Stimulated activated CD8-positive, alpha-beta memory T cell treated with anti-CD3 and anti-CD28 coated beads, Interleukin-4, amount 100 ng/mL, for 48 hours (primary cell): Measurements from ENCODE around the gene NPHP3.
A peak's percentile ranks its signal among the peaks of the same experiment; 100 is the strongest.
"Not testable (repeated sequence)": the region's sequence is repeated elsewhere in the genome, so short reads cannot be mapped to it uniquely, and the experiment has no call there.

ENCODE experiments used
- DNase-seq: peaks from one replicate; pipeline ENCODE4 v3.0.0-alpha.2; 2020

The NPHP3 gene, protein sequence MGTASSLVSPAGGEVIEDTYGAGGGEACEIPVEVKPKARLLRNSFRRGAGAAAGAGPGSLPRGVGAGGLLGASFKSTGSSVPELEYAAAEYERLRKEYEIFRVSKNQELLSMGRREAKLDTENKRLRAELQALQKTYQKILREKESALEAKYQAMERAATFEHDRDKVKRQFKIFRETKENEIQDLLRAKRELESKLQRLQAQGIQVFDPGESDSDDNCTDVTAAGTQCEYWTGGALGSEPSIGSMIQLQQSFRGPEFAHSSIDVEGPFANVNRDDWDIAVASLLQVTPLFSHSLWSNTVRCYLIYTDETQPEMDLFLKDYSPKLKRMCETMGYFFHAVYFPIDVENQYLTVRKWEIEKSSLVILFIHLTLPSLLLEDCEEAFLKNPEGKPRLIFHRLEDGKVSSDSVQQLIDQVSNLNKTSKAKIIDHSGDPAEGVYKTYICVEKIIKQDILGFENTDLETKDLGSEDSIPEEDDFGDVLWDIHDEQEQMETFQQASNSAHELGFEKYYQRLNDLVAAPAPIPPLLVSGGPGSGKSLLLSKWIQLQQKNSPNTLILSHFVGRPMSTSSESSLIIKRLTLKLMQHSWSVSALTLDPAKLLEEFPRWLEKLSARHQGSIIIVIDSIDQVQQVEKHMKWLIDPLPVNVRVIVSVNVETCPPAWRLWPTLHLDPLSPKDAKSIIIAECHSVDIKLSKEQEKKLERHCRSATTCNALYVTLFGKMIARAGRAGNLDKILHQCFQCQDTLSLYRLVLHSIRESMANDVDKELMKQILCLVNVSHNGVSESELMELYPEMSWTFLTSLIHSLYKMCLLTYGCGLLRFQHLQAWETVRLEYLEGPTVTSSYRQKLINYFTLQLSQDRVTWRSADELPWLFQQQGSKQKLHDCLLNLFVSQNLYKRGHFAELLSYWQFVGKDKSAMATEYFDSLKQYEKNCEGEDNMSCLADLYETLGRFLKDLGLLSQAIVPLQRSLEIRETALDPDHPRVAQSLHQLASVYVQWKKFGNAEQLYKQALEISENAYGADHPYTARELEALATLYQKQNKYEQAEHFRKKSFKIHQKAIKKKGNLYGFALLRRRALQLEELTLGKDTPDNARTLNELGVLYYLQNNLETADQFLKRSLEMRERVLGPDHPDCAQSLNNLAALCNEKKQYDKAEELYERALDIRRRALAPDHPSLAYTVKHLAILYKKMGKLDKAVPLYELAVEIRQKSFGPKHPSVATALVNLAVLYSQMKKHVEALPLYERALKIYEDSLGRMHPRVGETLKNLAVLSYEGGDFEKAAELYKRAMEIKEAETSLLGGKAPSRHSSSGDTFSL (N-terminal part only)

DNA sequence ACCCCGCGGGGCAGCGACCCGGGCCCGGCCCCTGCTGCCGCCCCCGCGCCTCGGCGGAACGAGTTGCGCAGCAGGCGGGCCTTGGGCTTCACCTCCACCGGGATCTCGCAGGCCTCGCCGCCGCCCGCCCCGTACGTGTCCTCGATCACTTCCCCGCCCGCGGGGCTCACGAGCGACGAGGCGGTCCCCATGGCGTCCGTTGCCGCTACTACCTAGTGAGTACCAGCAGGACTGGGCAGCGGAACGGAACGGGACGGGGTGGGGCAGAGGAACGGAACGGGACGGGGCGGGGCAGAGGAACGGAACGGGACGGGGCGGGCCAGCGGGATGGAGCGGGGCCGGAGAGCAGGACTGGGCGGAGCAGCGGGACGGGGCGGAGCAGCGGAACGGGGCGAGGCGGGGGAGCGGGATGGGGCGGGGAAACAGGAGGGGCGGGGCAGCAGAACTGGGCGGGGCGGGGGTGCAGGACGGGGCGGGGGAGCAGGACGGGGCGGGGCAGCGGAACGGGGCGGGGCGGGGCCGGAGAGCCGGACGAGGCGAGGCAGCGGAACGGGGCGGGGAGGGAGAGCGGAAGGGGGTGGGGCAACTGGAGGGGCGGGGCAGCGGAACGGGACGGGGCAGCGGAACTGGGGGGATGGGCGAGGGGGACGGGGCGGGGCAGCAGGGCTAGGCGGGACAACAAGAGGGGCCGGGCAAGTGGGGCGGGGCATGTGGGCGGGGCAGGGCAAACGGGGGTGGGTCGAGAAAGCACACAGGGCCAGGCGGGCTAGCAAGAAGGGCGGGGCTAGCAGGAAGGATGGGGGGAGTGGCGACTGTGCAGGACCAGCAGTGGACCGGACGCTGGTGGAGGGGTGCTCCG, at the start of gene NPHP3:
TSS of gene NPHP3 (minus strand) at position 245 of the 859 bp plus-strand sequence. CDS start at position 191, 54 bp downstream.
- DNase-seq = peak; percentile 97

GRCh38 chr3:132758740-132759139, 36.5 kb upstream of the NPHP3 start:
- no peak for DNase-seq

- DNase-seq = no peak
These were observed 34.0 kb upstream of the NPHP3 start for GRCh38 chr3:132756108-132756650.

GRCh38 chr3:132753946-132754345, 31.7 kb upstream of the NPHP3 start:
- DNase-seq = no peak

- no peak for DNase-seq
These were observed 27.6 kb upstream of the NPHP3 start for GRCh38 chr3:132749786-132750185.

DNA sequence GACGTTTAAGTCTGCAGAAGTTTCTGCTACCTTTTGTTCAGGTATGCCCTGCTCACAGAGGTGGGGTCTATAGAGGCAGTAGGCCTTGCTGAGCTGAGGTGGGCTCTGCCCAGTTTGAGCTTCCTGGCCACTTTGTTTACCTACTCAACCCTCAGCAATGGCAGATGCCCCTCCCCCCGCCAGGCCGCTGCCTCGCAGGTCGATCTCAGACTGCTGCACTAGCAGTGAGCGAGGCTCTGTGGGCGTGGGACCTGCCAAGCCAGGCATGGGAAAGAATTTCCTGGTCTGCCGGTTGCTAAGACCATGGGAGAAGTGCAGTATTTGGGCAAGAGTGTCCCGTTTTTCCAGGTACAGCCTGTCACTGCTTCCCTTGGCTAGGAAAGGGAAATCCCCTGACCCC, 24.5 kb upstream of the NPHP3 start:
- not testable (repeated sequence) for DNase-seq

DNA sequence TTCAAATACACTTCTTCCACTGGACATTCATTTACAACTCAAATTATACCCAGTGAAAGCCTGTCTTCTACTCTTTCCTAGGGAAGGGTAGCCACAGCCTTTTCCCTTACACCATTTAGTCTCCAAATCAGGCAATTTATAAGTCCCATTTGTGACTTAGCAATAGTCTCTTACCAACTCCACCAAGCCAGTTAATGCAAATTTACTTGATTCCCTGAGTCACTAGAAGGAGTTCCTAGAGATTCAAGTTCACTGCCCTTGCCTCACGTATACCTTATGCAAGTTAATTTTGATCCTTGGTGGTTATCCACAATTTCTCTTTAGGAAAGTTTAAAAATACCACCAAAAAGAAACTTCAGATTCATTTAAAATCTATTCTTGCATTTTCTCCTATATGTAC, 16.1 kb upstream of the NPHP3 start:
- no peak for DNase-seq

DNA sequence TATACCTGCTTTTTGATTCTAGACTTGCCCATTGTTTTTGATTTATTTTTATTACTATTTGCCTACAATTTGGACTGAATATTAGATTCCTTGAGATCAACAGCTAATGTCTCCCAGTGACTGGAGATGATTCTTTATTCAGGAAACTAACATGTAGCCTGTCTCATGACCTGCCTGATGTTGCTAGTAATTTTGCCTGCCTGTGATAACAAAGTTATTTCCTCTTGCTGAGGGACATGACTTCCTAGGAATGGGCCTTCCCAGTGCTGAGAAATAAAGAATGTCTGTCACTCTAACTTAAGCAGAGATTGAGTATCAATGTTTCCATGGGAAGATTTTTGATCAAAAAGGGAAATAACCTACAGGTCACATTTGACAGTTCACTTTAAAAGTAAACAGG, 13.4 kb upstream of the NPHP3 start:
- no peak for DNase-seq

DNA sequence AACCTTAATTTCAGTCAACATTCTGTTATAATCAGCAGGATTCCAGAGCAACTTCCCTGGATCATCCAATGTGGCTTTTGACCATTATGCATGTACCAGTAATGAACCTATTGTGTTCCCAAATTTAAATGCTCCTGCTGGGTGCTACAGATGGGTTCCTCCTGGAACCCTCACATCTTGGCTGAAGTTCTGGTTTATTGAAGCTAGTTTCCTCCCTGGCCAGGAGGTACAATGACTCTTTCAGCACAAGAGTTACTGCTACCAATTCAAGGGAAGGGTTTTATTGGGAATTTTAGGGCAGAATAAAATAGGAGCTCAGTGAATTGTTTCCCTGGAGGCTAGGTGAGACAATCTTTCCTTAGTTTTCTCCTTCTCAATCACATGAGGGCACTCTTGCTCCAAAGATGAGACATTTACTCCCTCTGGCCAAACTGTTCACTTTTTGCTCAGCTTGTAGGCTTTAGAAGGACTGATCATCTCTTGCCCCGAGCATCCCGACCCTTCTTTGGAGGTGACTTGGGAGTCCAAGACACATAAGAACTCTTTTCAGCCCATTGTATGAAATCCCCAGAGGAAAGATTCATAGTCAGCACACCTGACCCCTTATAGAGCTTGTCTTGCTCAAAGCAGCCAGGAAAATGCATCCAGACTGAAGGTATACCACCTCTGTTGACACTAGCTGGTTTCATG, 8.8 kb upstream of the NPHP3 start:
- DNase-seq = no peak

DNA sequence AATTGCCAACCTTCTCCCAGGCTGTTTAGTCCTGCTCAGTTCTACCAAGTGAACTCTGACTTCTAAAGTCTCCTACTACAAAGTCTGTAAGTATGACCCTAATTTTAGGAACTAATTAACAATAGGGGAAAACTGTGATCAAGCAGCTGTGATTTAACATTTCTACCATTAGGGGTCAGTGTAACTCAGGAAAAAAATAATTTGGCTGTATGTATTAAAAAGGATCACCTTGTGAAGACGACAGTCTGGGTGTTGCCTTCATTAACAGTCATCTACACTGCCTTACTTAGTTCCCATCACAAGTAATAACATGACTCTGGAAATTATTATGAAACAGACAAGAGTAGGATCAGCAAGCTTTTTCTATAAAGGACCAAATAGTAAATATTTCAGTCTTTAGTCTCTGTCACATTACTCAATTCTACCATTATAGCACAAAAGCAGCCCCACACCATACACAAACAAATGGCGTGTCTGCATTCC, 4.2 kb upstream of the NPHP3 start:
- DNase-seq = no peak

- no peak for DNase-seq
These were observed 1.1 kb upstream of the NPHP3 start for GRCh38 chr3:132723024-132723950.

- peak; percentile 58 for DNase-seq
These were observed 587 bp downstream of the NPHP3 start for GRCh38 chr3:132721479-132722164.

DNA sequence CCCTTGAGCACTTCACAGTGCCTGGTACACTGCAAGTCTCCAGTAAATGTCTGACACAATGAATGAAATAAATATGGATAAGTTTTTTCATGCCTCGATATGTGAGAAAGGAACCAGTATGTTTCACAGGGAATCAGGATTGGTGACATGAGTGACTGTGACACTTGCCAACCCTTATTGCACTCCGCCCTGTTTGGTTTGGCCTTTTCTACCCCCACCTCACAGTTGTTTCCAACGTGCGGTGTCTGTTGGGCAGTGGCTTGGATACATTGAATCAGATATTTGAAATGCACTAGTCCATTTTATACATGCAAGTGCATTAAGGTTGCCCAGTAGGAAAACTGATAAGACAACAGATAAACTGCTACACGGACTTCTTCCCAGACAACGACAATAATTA, 2.0 kb downstream of the NPHP3 start:
- DNase-seq = no peak

GRCh38 chr3:132716372-132716771, 5.8 kb downstream of the NPHP3 start:
- DNase-seq = no peak

DNA sequence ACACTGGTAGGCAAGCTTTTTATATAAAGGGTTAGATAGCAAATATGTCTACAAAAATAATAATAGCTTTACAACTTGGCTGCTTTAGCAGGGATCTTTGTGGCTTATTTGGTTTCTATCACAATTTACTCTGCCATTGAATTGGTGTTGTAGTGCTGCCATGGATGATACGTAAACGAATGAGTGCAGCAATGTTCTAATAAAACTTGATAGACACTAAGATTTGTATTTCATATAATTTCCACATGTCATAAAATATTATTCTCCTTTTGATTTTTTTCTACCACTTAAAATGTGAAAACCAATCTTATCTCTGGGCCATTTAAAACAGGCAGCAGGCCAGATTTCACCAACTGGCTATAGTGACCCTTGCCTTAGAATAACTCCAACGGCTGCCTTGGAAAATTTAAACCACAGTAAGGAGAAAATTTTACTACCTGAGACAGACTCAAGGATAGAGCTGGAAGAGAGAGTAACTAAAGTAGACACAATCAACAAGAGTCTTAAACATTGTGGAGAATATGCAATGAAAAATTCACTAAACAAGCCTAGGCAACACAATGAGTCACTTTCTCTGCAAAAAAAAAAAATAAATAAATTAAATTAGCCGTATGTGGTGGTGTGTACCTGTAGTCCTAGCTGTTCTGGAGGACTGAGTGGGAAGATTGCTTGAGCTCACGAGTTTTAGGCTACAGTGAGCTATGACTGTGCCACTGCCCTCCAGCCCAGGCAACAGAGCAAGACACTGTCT, 8.1 kb downstream of the NPHP3 start:
- no peak for DNase-seq

- no peak for DNase-seq
These were observed 11.9 kb downstream of the NPHP3 start for GRCh38 chr3:132710311-132710710.

- DNase-seq = no peak
These were observed 12.4 kb downstream of the NPHP3 start for GRCh38 chr3:132709761-132710160.

- no peak for DNase-seq
These were observed 18.5 kb downstream of the NPHP3 start for GRCh38 chr3:132703733-132704132.
